Loucy (cell line): ENCODE data around the gene ERFL.

Source experiments
- H2AFZ ChIP-seq: fragments of 200-600 bp; sonication (generic); 2 replicates; pipeline ENCODE4 v1.6.0; 2016; ENCODE audit warnings: antibody characterized with exemption, mild to moderate bottlenecking, low read length, moderate library complexity
- H3F3A ChIP-seq: fragments of 200-600 bp; 2 replicates; pipeline ENCODE4 v1.6.0; 2016; ENCODE audit warnings: antibody characterized with exemption, low read depth, mild to moderate bottlenecking
- H3K27me3 ChIP-seq: fragments of 200-600 bp; sonication (generic); 2 replicates; pipeline ENCODE4 v1.6.1; 2014; ENCODE audit warnings: low read length, mild to moderate bottlenecking; ENCODE audit not compliant: insufficient read depth, poor library complexity, severe bottlenecking
- H3K36me3 ChIP-seq: fragments of 200-600 bp; sonication (generic); 2 replicates; pipeline ENCODE4 v1.6.1; 2016; ENCODE audit warnings: low read length; ENCODE audit not compliant: insufficient read depth
- H3K4me1 ChIP-seq: fragments of 200-600 bp; sonication (generic); 2 replicates; pipeline ENCODE4 v1.5.1; 2014; ENCODE audit warnings: low read length, mild to moderate bottlenecking; ENCODE audit not compliant: insufficient read depth, poor library complexity, severe bottlenecking
- H3K4me2 ChIP-seq: fragments of 200-600 bp; sonication (generic); 2 replicates; pipeline ENCODE4 v1.6.0; 2014; ENCODE audit warnings: antibody characterized with exemption, low read length, low read depth, mild to moderate bottlenecking; ENCODE audit not compliant: poor library complexity, severe bottlenecking
- H3K4me3 ChIP-seq: fragments of 200-600 bp; sonication (generic); 2 replicates; pipeline ENCODE4 v1.5.1; 2014; ENCODE audit warnings: low read length, mild to moderate bottlenecking, mixed read lengths; ENCODE audit not compliant: poor library complexity, severe bottlenecking
- H3K79me2 ChIP-seq: fragments of 200-600 bp; sonication (generic); 2 replicates; pipeline ENCODE4 v1.6.1; 2014; ENCODE audit warnings: low read length; ENCODE audit not compliant: insufficient read depth
- H3K9ac ChIP-seq: fragments of 200-600 bp; sonication (generic); 2 replicates; pipeline ENCODE4 v1.6.0; 2014; ENCODE audit warnings: mild to moderate bottlenecking, low read depth, low read length, moderate library complexity; ENCODE audit not compliant: poor library complexity, severe bottlenecking
- H3K9me2 ChIP-seq: fragments of 200-600 bp; sonication (generic); replicated peaks from 2 replicates; pipeline ENCODE4 v1.6.1; 2016; ENCODE audit warnings: low read depth, low read length, mixed read lengths
- H3K9me3 ChIP-seq: fragments of 200-600 bp; sonication (generic); 2 replicates; pipeline ENCODE4 v1.6.1; 2014; ENCODE audit warnings: mild to moderate bottlenecking, antibody characterized with exemption, low read length, low read depth; ENCODE audit not compliant: insufficient read depth
- H4K20me1 ChIP-seq: fragments of 200-600 bp; sonication (generic); 2 replicates; pipeline ENCODE4 v1.6.0; 2014; ENCODE audit warnings: antibody characterized with exemption, low read length, mild to moderate bottlenecking; ENCODE audit not compliant: insufficient read depth, poor library complexity, severe bottlenecking
- EZH2phosphoT487 ChIP-seq: fragments of 200-600 bp; IDR thresholded peaks from 2 replicates; pipeline ENCODE4 v1.6.1; 2018; ENCODE audit warnings: antibody characterized with exemption, mild to moderate bottlenecking, moderate library complexity, borderline replicate concordance
- TF ChIP-seq, protein P1 (sequence below): fragments of 200-600 bp; sonication (generic); conservative IDR thresholded peaks from 2 replicates; pipeline ENCODE4 v1.5.1; 2014; ENCODE audit warnings: mild to moderate bottlenecking, antibody characterized with exemption, low read length

Gene ERFL

DNA sequence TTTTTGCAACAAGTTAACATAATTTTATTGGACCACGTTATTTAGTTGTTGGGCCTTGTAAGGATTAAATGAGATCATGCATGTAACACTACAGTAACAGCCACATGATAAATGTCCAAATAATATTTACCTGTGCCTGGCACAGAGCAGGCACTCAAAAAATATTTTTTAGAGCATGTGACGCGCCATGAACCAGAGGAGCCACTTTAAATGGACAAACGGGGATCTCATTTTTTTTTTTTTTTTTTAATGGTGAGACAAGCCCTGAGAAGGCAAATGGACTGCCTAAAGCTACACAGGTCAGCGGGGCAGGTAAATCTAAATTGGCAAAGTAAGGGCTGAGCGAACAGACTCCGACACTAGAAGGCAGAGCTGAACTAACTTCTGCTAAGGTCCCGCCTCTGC is 69.0 kb downstream of the ERFL start:
- peak overlapping the region; percentile 65; the same call in 1 of the 2 replicates for H2AFZ ChIP-seq
- H3K4me2 ChIP-seq = peak overlapping the region; percentile 79
- H3K4me3 ChIP-seq = peak overlapping the region; percentile 62
- peaks cover 42% of the 10 kb centered on the region for H3K79me2 ChIP-seq
- TF ChIP-seq EZH2phosphoT487 = no peak
- TF ChIP-seq, protein P1, sequence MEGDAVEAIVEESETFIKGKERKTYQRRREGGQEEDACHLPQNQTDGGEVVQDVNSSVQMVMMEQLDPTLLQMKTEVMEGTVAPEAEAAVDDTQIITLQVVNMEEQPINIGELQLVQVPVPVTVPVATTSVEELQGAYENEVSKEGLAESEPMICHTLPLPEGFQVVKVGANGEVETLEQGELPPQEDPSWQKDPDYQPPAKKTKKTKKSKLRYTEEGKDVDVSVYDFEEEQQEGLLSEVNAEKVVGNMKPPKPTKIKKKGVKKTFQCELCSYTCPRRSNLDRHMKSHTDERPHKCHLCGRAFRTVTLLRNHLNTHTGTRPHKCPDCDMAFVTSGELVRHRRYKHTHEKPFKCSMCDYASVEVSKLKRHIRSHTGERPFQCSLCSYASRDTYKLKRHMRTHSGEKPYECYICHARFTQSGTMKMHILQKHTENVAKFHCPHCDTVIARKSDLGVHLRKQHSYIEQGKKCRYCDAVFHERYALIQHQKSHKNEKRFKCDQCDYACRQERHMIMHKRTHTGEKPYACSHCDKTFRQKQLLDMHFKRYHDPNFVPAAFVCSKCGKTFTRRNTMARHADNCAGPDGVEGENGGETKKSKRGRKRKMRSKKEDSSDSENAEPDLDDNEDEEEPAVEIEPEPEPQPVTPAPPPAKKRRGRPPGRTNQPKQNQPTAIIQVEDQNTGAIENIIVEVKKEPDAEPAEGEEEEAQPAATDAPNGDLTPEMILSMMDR = no peak; the same call in 1 of the 2 replicates
- peaks cover 39% of the 10 kb centered on the region for H4K20me1 ChIP-seq
- H3K9me3 ChIP-seq = no peaks in the 10 kb centered on the region
- H3K9me2 ChIP-seq = no peaks in the 10 kb centered on the region
- H3K27me3 ChIP-seq = peaks cover 5% of the 10 kb centered on the region
- peaks cover 27% of the 10 kb centered on the region for H3K36me3 ChIP-seq
- H3K4me1 ChIP-seq = peaks cover 38% of the 10 kb centered on the region
- no peaks in the 10 kb centered on the region for H3F3A ChIP-seq
- peak overlapping the region; percentile 58 for H3K9ac ChIP-seq
